ENCODE data around the gene PAN3.

The PAN3 gene

GRCh38 chr13:28333204-28333881, 195.0 kb downstream of the PAN3 start:
- Histone ChIP-seq H3K36me3 (ENCODE audit: control insufficient read depth, insufficient read depth, low read length) (peaks cover 3% of the 10 kb centered on the region; the same call in 1 of the 2 replicates), H3K4me1 (ENCODE audit: control insufficient read depth, insufficient read depth, low read length) (no peaks in the 10 kb centered on the region), H3K9me3 (ENCODE audit: control insufficient read depth, insufficient read depth, low read length) (no peaks in the 10 kb centered on the region), H3K27me3 (ENCODE audit: control insufficient read depth, insufficient read depth, low read length) (no peaks in the 10 kb centered on the region), H3K27ac (ENCODE audit: low read length) (no peak overlapping the region), H3K4me3 (ENCODE audit: low read length) (no peak overlapping the region)
- WGBS (ENCODE audit: insufficient coverage, insufficient read length), result no CpG with 5 or more reads among the region's 2 CpGs
- no peak for DNase-seq (ENCODE audit: low read depth, low spot score)

- no peaks in the 10 kb centered on the region for H3K27me3 ChIP-seq (ENCODE audit: control insufficient read depth, insufficient read depth, low read length)
- DNase-seq (ENCODE audit: low read depth, low spot score), result no peak
- no peak overlapping the region for H3K27ac ChIP-seq (ENCODE audit: low read length)
- H3K36me3 ChIP-seq (ENCODE audit: control insufficient read depth, insufficient read depth, low read length), result no peaks in the 10 kb centered on the region; the same call in 1 of the 2 replicates
- no peak overlapping the region for H3K4me3 ChIP-seq (ENCODE audit: low read length)
- no CpG with 5 or more reads among the region's 3 CpGs for WGBS (ENCODE audit: insufficient coverage, insufficient read length)
- no peaks in the 10 kb centered on the region for H3K9me3 ChIP-seq (ENCODE audit: control insufficient read depth, insufficient read depth, low read length)
- H3K4me1 ChIP-seq (ENCODE audit: control insufficient read depth, insufficient read depth, low read length), result no peaks in the 10 kb centered on the region
Observed at GRCh38 chr13:28336193-28336657, 197.9 kb downstream of the PAN3 start.

- DNase-seq (ENCODE audit: low read depth, low spot score), result no peak
- Histone ChIP-seq H3K27ac (ENCODE audit: low read length) (no peak overlapping the region), H3K36me3 (ENCODE audit: control insufficient read depth, insufficient read depth, low read length) (no peaks in the 10 kb centered on the region; the same call in 1 of the 2 replicates)
Observed at GRCh38 chr13:28337166-28338005, 199.0 kb downstream of the PAN3 start.

GRCh38 chr13:28338006-28338574, 199.7 kb downstream of the PAN3 start:
- no CpG with 5 or more reads among the region's 4 CpGs for WGBS (ENCODE audit: insufficient coverage, insufficient read length)
- DNase-seq (ENCODE audit: low read depth, low spot score), result no peak
- no peaks in the 10 kb centered on the region for H3K4me1 ChIP-seq (ENCODE audit: control insufficient read depth, insufficient read depth, low read length)

More at GRCh38 chr13:28337166-28338005, 199.0 kb downstream of the PAN3 start:
- H3K27me3 ChIP-seq (ENCODE audit: control insufficient read depth, insufficient read depth, low read length), result no peaks in the 10 kb centered on the region
- no peak overlapping the region for H3K4me3 ChIP-seq (ENCODE audit: low read length)
- no peaks in the 10 kb centered on the region for H3K9me3 ChIP-seq (ENCODE audit: control insufficient read depth, insufficient read depth, low read length)
- no CpG with 5 or more reads among the region's 4 CpGs for WGBS (ENCODE audit: insufficient coverage, insufficient read length)
- H3K4me1 ChIP-seq (ENCODE audit: control insufficient read depth, insufficient read depth, low read length), result no peaks in the 10 kb centered on the region

GRCh38 chr13:28338742-28339141, 200.4 kb downstream of the PAN3 start:
- no peak overlapping the region for H3K27ac ChIP-seq (ENCODE audit: low read length)
- no CpG with 5 or more reads among the region's 6 CpGs for WGBS (ENCODE audit: insufficient coverage, insufficient read length)
- no peaks in the 10 kb centered on the region for H3K4me1 ChIP-seq (ENCODE audit: control insufficient read depth, insufficient read depth, low read length)
- no peaks in the 10 kb centered on the region for H3K9me3 ChIP-seq (ENCODE audit: control insufficient read depth, insufficient read depth, low read length)
- no peak for DNase-seq (ENCODE audit: low read depth, low spot score)
- H3K36me3 ChIP-seq (ENCODE audit: control insufficient read depth, insufficient read depth, low read length), result no peaks in the 10 kb centered on the region; the same call in 1 of the 2 replicates
- H3K4me3 ChIP-seq (ENCODE audit: low read length), result no peak overlapping the region
- H3K27me3 ChIP-seq (ENCODE audit: control insufficient read depth, insufficient read depth, low read length), result no peaks in the 10 kb centered on the region

More at GRCh38 chr13:28338006-28338574, 199.7 kb downstream of the PAN3 start:
- Histone ChIP-seq H3K27ac (ENCODE audit: low read length) (no peak overlapping the region), H3K36me3 (ENCODE audit: control insufficient read depth, insufficient read depth, low read length) (no peaks in the 10 kb centered on the region; the same call in 1 of the 2 replicates), H3K27me3 (ENCODE audit: control insufficient read depth, insufficient read depth, low read length) (no peaks in the 10 kb centered on the region), H3K9me3 (ENCODE audit: control insufficient read depth, insufficient read depth, low read length) (no peaks in the 10 kb centered on the region), H3K4me3 (ENCODE audit: low read length) (no peak overlapping the region)

GRCh38 chr13:28339419-28339818, 201.1 kb downstream of the PAN3 start:
- Histone ChIP-seq H3K36me3 (ENCODE audit: control insufficient read depth, insufficient read depth, low read length) (no peaks in the 10 kb centered on the region; the same call in 1 of the 2 replicates), H3K4me1 (ENCODE audit: control insufficient read depth, insufficient read depth, low read length) (no peaks in the 10 kb centered on the region), H3K9me3 (ENCODE audit: control insufficient read depth, insufficient read depth, low read length) (no peaks in the 10 kb centered on the region), H3K27me3 (ENCODE audit: control insufficient read depth, insufficient read depth, low read length) (no peaks in the 10 kb centered on the region), H3K4me3 (ENCODE audit: low read length) (no peak overlapping the region), H3K27ac (ENCODE audit: low read length) (no peak overlapping the region)
- 100% methylated on average over 1 of the region's 2 CpGs for WGBS (ENCODE audit: insufficient coverage, insufficient read length)
- DNase-seq (ENCODE audit: low read depth, low spot score), result no peak

- H3K36me3 ChIP-seq (ENCODE audit: control insufficient read depth, insufficient read depth, low read length), result no peaks in the 10 kb centered on the region; the same call in 1 of the 2 replicates
- no peak overlapping the region for H3K4me3 ChIP-seq (ENCODE audit: low read length)
- H3K27ac ChIP-seq (ENCODE audit: low read length), result no peak overlapping the region
- H3K27me3 ChIP-seq (ENCODE audit: control insufficient read depth, insufficient read depth, low read length), result no peaks in the 10 kb centered on the region
- no peak for DNase-seq (ENCODE audit: low read depth, low spot score)
- H3K4me1 ChIP-seq (ENCODE audit: control insufficient read depth, insufficient read depth, low read length), result no peaks in the 10 kb centered on the region
- H3K9me3 ChIP-seq (ENCODE audit: control insufficient read depth, insufficient read depth, low read length), result no peaks in the 10 kb centered on the region
- no CpG with 5 or more reads among the region's 2 CpGs for WGBS (ENCODE audit: insufficient coverage, insufficient read length)
Observed at GRCh38 chr13:28340272-28340793, 202.0 kb downstream of the PAN3 start.

- H3K4me1 ChIP-seq (ENCODE audit: control insufficient read depth, insufficient read depth, low read length), result no peaks in the 10 kb centered on the region
- H3K9me3 ChIP-seq (ENCODE audit: control insufficient read depth, insufficient read depth, low read length), result no peaks in the 10 kb centered on the region
- no peaks in the 10 kb centered on the region; the same call in 1 of the 2 replicates for H3K36me3 ChIP-seq (ENCODE audit: control insufficient read depth, insufficient read depth, low read length)
- H3K27ac ChIP-seq (ENCODE audit: low read length), result no peak overlapping the region
- WGBS (ENCODE audit: insufficient coverage, insufficient read length), result no CpG with 5 or more reads among the region's 2 CpGs
- no peak overlapping the region for H3K4me3 ChIP-seq (ENCODE audit: low read length)
- no peaks in the 10 kb centered on the region for H3K27me3 ChIP-seq (ENCODE audit: control insufficient read depth, insufficient read depth, low read length)
- DNase-seq (ENCODE audit: low read depth, low spot score), result no peak
Observed at GRCh38 chr13:28342251-28342650, 203.9 kb downstream of the PAN3 start.

- H3K9me3 ChIP-seq (ENCODE audit: control insufficient read depth, insufficient read depth, low read length), result no peaks in the 10 kb centered on the region
- no peak overlapping the region for H3K27ac ChIP-seq (ENCODE audit: low read length)
- DNase-seq (ENCODE audit: low read depth, low spot score), result no peak
- no peaks in the 10 kb centered on the region for H3K4me1 ChIP-seq (ENCODE audit: control insufficient read depth, insufficient read depth, low read length)
- no peaks in the 10 kb centered on the region for H3K27me3 ChIP-seq (ENCODE audit: control insufficient read depth, insufficient read depth, low read length)
- WGBS (ENCODE audit: insufficient coverage, insufficient read length), result no CpG with 5 or more reads among the region's 3 CpGs
- H3K4me3 ChIP-seq (ENCODE audit: low read length), result no peak overlapping the region
- no peaks in the 10 kb centered on the region; the same call in 1 of the 2 replicates for H3K36me3 ChIP-seq (ENCODE audit: control insufficient read depth, insufficient read depth, low read length)
Observed at GRCh38 chr13:28344163-28344562, 205.8 kb downstream of the PAN3 start.
